A673 (cell line): Measurements from ENCODE around the gene GRAMD2B.

ENCODE experiments used
- CTCF ChIP-seq: fragments of 300-800, 200-600 bp; sonication (generic); conservative IDR thresholded peaks from 2 replicates; pipeline ENCODE4 v1.5.1; 2017; ENCODE audit warnings: low read depth, mild to moderate bottlenecking, antibody characterized with exemption, low read length, moderate library complexity, mixed read lengths
- EZH2 ChIP-seq: fragments of 200-600 bp; sonication (generic); IDR thresholded peaks from 2 replicates; pipeline ENCODE4 v1.6.1; 2017; ENCODE audit warnings: borderline replicate concordance, low read depth, mild to moderate bottlenecking, mixed read lengths, antibody characterized with exemption, low read length; ENCODE audit not compliant: poor library complexity, severe bottlenecking

GRCh38 chr5:126441230-126441629, 18.0 kb downstream of the GRAMD2B start:
- TF ChIP-seq CTCF = no peak
- no peak for TF ChIP-seq EZH2
